HG02981 (cell line): ENCODE results near the gene LSS.
"Not testable (repeated sequence)": the region's sequence is repeated elsewhere in the genome, so short reads cannot be mapped to it uniquely, and the experiment has no call there.

Experiments
- ATAC-seq: cut with Tn5 transposase; IDR thresholded peaks from one replicate; pipeline ENCODE4 v1.9.1; 2021; ENCODE audit warnings: mild to moderate bottlenecking, moderate library complexity; ENCODE audit not compliant: unreplicated experiment

LSS gene

GRCh38 chr21:46142582-46143473 is 85.7 kb downstream of the LSS start:
- no peak for ATAC-seq

DNA sequence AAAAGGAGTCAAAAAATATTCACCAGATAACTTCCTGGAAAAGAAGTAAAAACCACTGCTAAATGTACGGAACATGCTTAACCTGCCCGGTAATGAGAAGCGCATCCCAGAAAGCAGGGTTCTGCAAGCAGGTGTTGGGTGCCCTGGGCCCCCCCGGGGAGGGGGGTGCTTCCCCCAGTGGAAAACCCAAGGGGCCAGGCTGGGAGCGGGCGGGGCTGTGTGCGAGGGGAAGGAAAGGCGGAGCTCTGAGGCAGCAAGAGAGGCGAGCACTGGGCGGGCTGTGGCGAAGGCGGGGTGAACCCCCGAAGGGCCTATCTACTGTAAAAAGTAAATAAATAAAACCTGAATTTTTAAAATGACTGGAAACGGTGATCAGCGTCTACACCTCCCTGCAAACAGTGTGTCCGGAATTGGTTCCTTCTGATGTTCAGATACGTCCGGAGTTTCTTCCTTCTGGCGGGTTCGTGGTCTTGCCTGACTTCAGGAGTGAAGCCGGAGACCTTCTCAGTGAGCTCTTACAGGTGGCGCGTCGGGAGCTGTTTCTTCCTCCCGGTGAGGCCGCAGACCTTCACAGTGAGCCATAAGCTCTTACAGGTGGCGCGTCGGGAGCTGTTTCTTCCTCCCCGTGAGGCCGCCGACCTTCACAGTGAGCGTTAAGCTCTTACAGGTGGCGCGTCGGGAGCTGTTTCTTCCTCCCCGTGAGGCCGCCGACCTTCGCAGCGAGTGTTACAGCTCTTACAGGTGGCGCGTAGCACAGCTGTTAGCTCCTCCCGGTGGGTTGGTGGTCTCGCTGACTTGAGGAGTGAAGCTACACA is 86.6 kb downstream of the LSS start:
- ATAC-seq = no peak

DNA sequence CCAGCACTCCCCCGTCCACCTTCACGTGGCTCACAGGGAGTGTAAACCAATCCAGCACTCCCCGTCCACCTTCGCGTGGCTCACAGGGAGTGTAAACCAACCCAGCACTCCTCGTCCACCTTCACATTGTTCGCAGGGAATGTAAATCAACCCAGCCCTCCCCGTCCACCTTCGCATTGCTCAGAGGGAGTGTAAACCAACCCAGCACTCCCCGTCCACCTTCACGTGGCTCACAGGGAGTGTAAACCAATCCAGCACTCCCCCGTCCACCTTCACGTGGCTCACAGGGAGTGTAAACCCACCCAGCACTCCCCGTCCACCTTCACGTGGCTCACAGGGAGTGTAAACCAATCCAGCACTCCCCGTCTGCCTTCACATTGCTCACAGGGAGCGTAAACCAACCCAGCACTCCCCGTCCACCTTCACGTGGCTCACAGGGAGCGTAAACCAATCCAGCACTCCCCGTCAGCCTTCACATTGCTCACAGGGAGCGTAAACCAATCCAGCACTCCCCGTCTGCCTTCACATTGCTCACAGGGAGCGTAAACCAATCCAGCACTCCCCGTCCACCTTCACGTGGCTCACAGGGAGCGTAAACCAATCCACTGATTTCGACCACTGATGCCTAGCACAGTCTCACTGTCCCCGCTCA is 88.1 kb downstream of the LSS start:
- not testable (repeated sequence) for ATAC-seq

- ATAC-seq = no peak
Observed at GRCh38 chr21:46139686-46140085, 88.9 kb downstream of the LSS start.

- no peak for ATAC-seq
Observed at GRCh38 chr21:46138383-46138970, 90.1 kb downstream of the LSS start.
